ENCODE data around the gene CCDC39.
A peak's percentile ranks its signal among the peaks of the same experiment; 100 is the strongest.

The CCDC39 gene

GRCh38 chr3:180694321-180694720 is 15.0 kb upstream of the CCDC39 start:
- Histone ChIP-seq H3K4me2 (ENCODE audit: insufficient read depth, low read length) (no peak overlapping the region), H3K27me3 (ENCODE audit: insufficient read depth, low read length, poor library complexity) (no peaks in the 10 kb centered on the region), H4K20me1 (ENCODE audit: insufficient read depth, low read length) (no peaks in the 10 kb centered on the region), H3K4me1 (ENCODE audit: insufficient read depth, low read length) (no peaks in the 10 kb centered on the region), H3K4me3 (ENCODE audit: low read depth in 1 of 2, low read length in 2 of 2) (no peak overlapping the region), H3K79me2 (ENCODE audit: insufficient read depth, low read length) (no peaks in the 10 kb centered on the region), H3K9me3 (ENCODE audit: insufficient read depth, low read length, severe bottlenecking) (no peaks in the 10 kb centered on the region), H3K9ac (ENCODE audit: low read depth, low read length) (no peak overlapping the region), H3K36me3 (ENCODE audit: insufficient read depth, low read length) (no peaks in the 10 kb centered on the region), H2AFZ (ENCODE audit: low read depth, low read length) (no peak overlapping the region), H3K27ac (ENCODE audit: low read length) (no peak overlapping the region)
- ATAC-seq (ENCODE audit: insufficient read depth, low read depth) = no peak
- TF ChIP-seq CTCF (IDR thresholded peaks at IDR 0.05; ENCODE audit: borderline replicate concordance, extremely low read depth, low read length, poor library complexity, severe bottlenecking) = no peak
- no peak for TF ChIP-seq EZH2 (IDR thresholded peaks at IDR 0.05; ENCODE audit: borderline replicate concordance, low read depth, low read length, severe bottlenecking)
- no peak for DNase-seq

- Histone ChIP-seq H2AFZ (ENCODE audit: low read depth, low read length) (no peak overlapping the region), H3K79me2 (ENCODE audit: insufficient read depth, low read length) (no peaks in the 10 kb centered on the region), H3K4me2 (ENCODE audit: insufficient read depth, low read length) (no peak overlapping the region), H4K20me1 (ENCODE audit: insufficient read depth, low read length) (no peaks in the 10 kb centered on the region), H3K9ac (ENCODE audit: low read depth, low read length) (no peak overlapping the region), H3K27me3 (ENCODE audit: insufficient read depth, low read length, poor library complexity) (no peaks in the 10 kb centered on the region), H3K9me3 (ENCODE audit: insufficient read depth, low read length, severe bottlenecking) (no peaks in the 10 kb centered on the region), H3K36me3 (ENCODE audit: insufficient read depth, low read length) (no peaks in the 10 kb centered on the region), H3K4me3 (ENCODE audit: low read depth in 1 of 2, low read length in 2 of 2) (no peak overlapping the region), H3K27ac (ENCODE audit: low read length) (no peak overlapping the region), H3K4me1 (ENCODE audit: insufficient read depth, low read length) (no peaks in the 10 kb centered on the region)
- DNase-seq (no peak), ATAC-seq (ENCODE audit: insufficient read depth, low read depth) (no peak)
- TF ChIP-seq CTCF (IDR thresholded peaks at IDR 0.05; ENCODE audit: borderline replicate concordance, extremely low read depth, low read length, poor library complexity, severe bottlenecking) (no peak), EZH2 (IDR thresholded peaks at IDR 0.05; ENCODE audit: borderline replicate concordance, low read depth, low read length, severe bottlenecking) (no peak)
Observed at GRCh38 chr3:180693656-180694055, 14.4 kb upstream of the CCDC39 start.

- H4K20me1 ChIP-seq (ENCODE audit: insufficient read depth, low read length) = no peaks in the 10 kb centered on the region
- H3K27me3 ChIP-seq (ENCODE audit: insufficient read depth, low read length, poor library complexity) = no peaks in the 10 kb centered on the region
- H3K36me3 ChIP-seq (ENCODE audit: insufficient read depth, low read length) = no peaks in the 10 kb centered on the region
- H2AFZ ChIP-seq (ENCODE audit: low read depth, low read length) = no peak overlapping the region
- H3K9ac ChIP-seq (ENCODE audit: low read depth, low read length) = no peak overlapping the region
- no peak overlapping the region for H3K4me2 ChIP-seq (ENCODE audit: insufficient read depth, low read length)
- no peaks in the 10 kb centered on the region for H3K4me1 ChIP-seq (ENCODE audit: insufficient read depth, low read length)
- H3K4me3 ChIP-seq (ENCODE audit: low read depth in 1 of 2, low read length in 2 of 2) = no peak overlapping the region
- TF ChIP-seq EZH2 (IDR thresholded peaks at IDR 0.05; ENCODE audit: borderline replicate concordance, low read depth, low read length, severe bottlenecking) (no peak), CTCF (IDR thresholded peaks at IDR 0.05; ENCODE audit: borderline replicate concordance, extremely low read depth, low read length, poor library complexity, severe bottlenecking) (peak; percentile 23)
- H3K9me3 ChIP-seq (ENCODE audit: insufficient read depth, low read length, severe bottlenecking) = no peaks in the 10 kb centered on the region
- H3K79me2 ChIP-seq (ENCODE audit: insufficient read depth, low read length) = no peaks in the 10 kb centered on the region
- DNase-seq (no peak), ATAC-seq (ENCODE audit: insufficient read depth, low read depth) (no peak)
- no peak overlapping the region for H3K27ac ChIP-seq (ENCODE audit: low read length)
Observed at GRCh38 chr3:180690061-180690460, 10.8 kb upstream of the CCDC39 start.

GRCh38 chr3:180684807-180685206 is 5.5 kb upstream of the CCDC39 start:
- H3K79me2 ChIP-seq (ENCODE audit: insufficient read depth, low read length) = no peaks in the 10 kb centered on the region
- TF ChIP-seq EZH2 (IDR thresholded peaks at IDR 0.05; ENCODE audit: borderline replicate concordance, low read depth, low read length, severe bottlenecking) (no peak), CTCF (IDR thresholded peaks at IDR 0.05; ENCODE audit: borderline replicate concordance, extremely low read depth, low read length, poor library complexity, severe bottlenecking) (no peak)
- H3K4me1 ChIP-seq (ENCODE audit: insufficient read depth, low read length) = no peaks in the 10 kb centered on the region
- no peak overlapping the region for H2AFZ ChIP-seq (ENCODE audit: low read depth, low read length)
- no peak overlapping the region for H3K9ac ChIP-seq (ENCODE audit: low read depth, low read length)
- H3K4me3 ChIP-seq (ENCODE audit: low read depth in 1 of 2, low read length in 2 of 2) = no peak overlapping the region
- H3K9me3 ChIP-seq (ENCODE audit: insufficient read depth, low read length, severe bottlenecking) = no peaks in the 10 kb centered on the region
- no peaks in the 10 kb centered on the region for H3K36me3 ChIP-seq (ENCODE audit: insufficient read depth, low read length)
- no peak for DNase-seq
- H4K20me1 ChIP-seq (ENCODE audit: insufficient read depth, low read length) = no peaks in the 10 kb centered on the region
- no peak overlapping the region for H3K4me2 ChIP-seq (ENCODE audit: insufficient read depth, low read length)
- H3K27ac ChIP-seq (ENCODE audit: low read length) = no peak overlapping the region
- peaks cover 3% of the 10 kb centered on the region for H3K27me3 ChIP-seq (ENCODE audit: insufficient read depth, low read length, poor library complexity)
- no peak for ATAC-seq (ENCODE audit: insufficient read depth, low read depth)

Data from DND-41 (cell line).